Fibroblast of pulmonary artery (primary cell): ENCODE results near the gene GPC1.
"Not testable (repeated sequence)": the region's sequence is repeated elsewhere in the genome, so short reads cannot be mapped to it uniquely, and the experiment has no call there.

Experiments used
- DNase-seq: peaks from one replicate; pipeline ENCODE4 v3.0.0-alpha.2; 2010; ENCODE audit warnings: low read depth
- H3K4me3 ChIP-seq: replicated peaks from 2 replicates; pipeline ENCODE4 v1.5.1; 2011; ENCODE audit warnings: low read depth, mild to moderate bottlenecking, control low read depth, low read length, moderate library complexity
- TF ChIP-seq, protein P1 (sequence below): IDR thresholded peaks from 2 replicates; pipeline ENCODE4 v1.5.1; 2011; ENCODE audit warnings: mild to moderate bottlenecking, control low read depth, low read length, inconsistent platforms; ENCODE audit errors: missing control alignments

The GPC1 gene

GRCh38 chr2:240482141-240482540, 46.7 kb downstream of the GPC1 start:
- no peak for DNase-seq
- TF ChIP-seq, protein P1, sequence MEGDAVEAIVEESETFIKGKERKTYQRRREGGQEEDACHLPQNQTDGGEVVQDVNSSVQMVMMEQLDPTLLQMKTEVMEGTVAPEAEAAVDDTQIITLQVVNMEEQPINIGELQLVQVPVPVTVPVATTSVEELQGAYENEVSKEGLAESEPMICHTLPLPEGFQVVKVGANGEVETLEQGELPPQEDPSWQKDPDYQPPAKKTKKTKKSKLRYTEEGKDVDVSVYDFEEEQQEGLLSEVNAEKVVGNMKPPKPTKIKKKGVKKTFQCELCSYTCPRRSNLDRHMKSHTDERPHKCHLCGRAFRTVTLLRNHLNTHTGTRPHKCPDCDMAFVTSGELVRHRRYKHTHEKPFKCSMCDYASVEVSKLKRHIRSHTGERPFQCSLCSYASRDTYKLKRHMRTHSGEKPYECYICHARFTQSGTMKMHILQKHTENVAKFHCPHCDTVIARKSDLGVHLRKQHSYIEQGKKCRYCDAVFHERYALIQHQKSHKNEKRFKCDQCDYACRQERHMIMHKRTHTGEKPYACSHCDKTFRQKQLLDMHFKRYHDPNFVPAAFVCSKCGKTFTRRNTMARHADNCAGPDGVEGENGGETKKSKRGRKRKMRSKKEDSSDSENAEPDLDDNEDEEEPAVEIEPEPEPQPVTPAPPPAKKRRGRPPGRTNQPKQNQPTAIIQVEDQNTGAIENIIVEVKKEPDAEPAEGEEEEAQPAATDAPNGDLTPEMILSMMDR = no peak
- H3K4me3 ChIP-seq = no peak overlapping the region

DNA sequence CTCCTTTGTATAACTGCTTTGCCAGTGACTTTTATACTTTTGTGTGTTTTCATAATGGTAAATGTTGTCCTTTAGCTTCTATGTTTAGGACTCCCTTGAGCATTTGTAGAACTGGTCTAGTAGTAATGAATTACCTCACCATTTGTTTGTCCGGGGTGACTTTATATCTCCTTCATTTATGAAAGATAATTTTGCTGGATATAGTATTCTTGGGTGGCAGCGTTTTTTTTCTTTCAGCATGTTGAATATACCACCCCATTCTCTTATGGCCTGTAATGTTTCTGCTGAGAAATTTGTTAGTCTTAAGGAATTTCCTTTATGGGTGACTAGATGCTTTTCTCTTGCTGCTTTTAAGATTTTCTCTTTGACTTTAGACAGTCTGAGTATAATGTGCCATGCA, 56.0 kb downstream of the GPC1 start:
- H3K4me3 ChIP-seq = no peak overlapping the region
- DNase-seq = no peak
- TF ChIP-seq, protein P1 = no peak

- DNase-seq = no peak
- TF ChIP-seq, protein P1 = no peak
- H3K4me3 ChIP-seq = no peak overlapping the region
Measured at GRCh38 chr2:240494194-240494793, 58.8 kb downstream of the GPC1 start.

DNA sequence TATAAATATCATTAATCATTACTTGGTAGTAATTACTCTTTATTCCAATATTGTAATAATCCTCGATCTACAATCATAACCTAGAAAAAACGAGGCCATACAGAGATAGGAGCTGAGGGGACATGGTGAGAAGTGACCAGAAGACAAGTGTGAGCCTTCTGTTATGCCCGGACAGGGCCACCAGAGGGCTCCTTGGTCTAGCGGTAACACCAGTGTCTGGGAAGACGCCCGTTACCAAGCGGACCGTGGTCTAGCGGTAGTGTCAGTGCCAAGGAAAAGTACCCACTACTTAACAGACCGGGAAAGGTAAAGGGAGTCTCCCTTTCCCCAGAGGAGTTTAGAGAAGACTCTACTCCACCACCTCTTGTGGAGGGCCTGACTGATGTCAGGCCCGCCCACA, 59.5 kb downstream of the GPC1 start:
- TF ChIP-seq, protein P1 = peak; percentile 44
- peak; percentile 26 for DNase-seq
- not testable (repeated sequence) for H3K4me3 ChIP-seq

DNA sequence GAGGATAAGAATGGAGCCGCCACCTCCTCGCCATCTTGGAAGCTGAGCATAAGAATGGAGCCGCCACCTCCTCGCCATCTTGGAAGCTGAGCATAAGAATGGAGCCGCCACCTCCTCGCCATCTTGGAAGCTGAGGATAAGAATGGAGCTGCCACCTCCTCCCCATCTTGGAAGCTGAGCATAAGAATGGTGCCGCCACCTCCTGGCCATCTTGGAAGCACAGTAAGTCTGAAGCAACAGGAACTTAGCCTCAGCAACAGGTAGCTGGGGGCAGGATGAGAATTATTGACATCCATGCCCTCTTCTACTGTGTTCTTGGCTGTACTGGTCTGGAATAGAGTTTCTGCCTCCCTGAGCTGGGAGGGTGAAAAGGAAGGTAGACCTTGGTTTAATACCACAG, 61.6 kb downstream of the GPC1 start:
- not testable (repeated sequence) for H3K4me3 ChIP-seq
- DNase-seq = peak; percentile 50
- TF ChIP-seq, protein P1 = peak; percentile 45

DNA sequence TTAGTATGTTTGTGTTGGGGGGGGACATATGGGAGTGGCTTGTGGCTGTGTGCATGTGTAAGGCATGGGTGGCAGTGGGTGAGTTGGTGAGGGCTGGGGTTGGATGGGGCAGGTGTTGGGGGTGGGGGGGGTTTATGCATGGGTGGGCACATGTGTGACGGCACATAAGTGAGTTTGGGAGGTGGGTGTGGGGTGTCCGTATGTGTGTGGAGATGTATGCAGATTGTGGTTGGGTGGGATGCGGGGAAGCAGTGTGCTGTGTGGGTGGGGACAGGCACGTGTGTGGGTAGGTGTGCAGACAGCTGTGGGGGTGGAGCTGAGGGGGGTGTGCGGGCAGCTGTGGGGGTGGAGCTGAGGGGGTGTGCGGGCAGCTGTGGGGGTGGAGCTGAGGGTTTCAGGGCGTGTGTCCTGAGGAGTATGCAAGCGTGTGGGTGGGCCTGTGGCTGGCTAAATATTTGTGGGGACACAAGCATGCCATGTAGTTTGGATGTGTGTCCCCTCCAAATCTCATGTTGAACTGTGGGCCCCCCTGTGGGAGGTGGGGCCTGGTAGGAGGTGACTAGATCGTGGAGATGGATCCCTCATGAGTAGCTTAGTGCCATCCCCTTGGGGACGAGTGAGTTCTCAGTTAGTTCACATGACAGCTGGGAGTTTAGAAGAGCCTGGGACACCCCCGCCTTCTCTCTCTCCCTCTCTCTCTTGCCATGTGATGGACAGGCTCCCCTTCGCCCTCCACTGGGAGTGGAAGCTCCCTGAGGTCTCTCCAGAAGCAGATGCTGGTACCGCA, 62.9 kb downstream of the GPC1 start:
- TF ChIP-seq, protein P1 = no peak
- H3K4me3 ChIP-seq = no peak overlapping the region
- no peak for DNase-seq

- H3K4me3 ChIP-seq = no peak overlapping the region
- DNase-seq = no peak
- TF ChIP-seq, protein P1 = no peak
Measured at GRCh38 chr2:240498958-240499260, 63.4 kb downstream of the GPC1 start.
